ENCODE measurements around the gene SFN. TPM values are rescaled to one million over a fixed set of nuclear protein-coding genes. Genes with fewer than 3 reads are reported as not detected.

The SFN gene
- polyA plus RNA-seq, 1 experiment = 0.10 TPM

GRCh38 chr1:26888231-26888630 lies 25.3 kb downstream of the SFN start:
- H3K9me3 ChIP-seq (ENCODE audit: control insufficient read depth, insufficient read depth, low read length) = peaks cover 3% of the 10 kb centered on the region; the same call in 1 of the 2 replicates
- TF ChIP-seq CTCF (IDR thresholded peaks at IDR 0.05; ENCODE audit: low read depth, low read length) = no peak
- ChIA-PET POLR2A (interaction anchor here (1.1 kb wide), 1 partner anchor 12 kb away, joined by 7 read pairs; the partner anchor contains the start of gene GPATCH3), CTCF (interaction anchor here (0.6 to 2.5 kb wide), 3 partner anchors 140 to 286 kb away, joined by 3 to 13 read pairs (median 5); no protein-coding TSS in a partner anchor)
- H3K27ac ChIP-seq (ENCODE audit: low read depth, low read length) = no peak overlapping the region
- DNase-seq (ENCODE audit: low read depth, low spot score) = no peak
- H3K4me3 ChIP-seq (ENCODE audit: low read depth, low read length) = no peak overlapping the region
- H3K27me3 ChIP-seq (ENCODE audit: control insufficient read depth, insufficient read depth, low read length) = no peaks in the 10 kb centered on the region

- TF ChIP-seq CTCF (IDR thresholded peaks at IDR 0.05; ENCODE audit: low read depth, low read length) = no peak
- DNase-seq (ENCODE audit: low read depth, low spot score) = no peak
- Histone ChIP-seq H3K4me3 (ENCODE audit: low read depth, low read length) (peak within 1 kb of the TSS; percentile 98), H3K9me3 (ENCODE audit: control insufficient read depth, insufficient read depth, low read length) (peaks cover 3% of the 10 kb centered on the region; the same call in 1 of the 2 replicates), H3K27me3 (ENCODE audit: control insufficient read depth, insufficient read depth, low read length) (no peaks in the 10 kb centered on the region), H3K27ac (ENCODE audit: low read depth, low read length) (peak within 1 kb of the TSS; percentile 80)
- ChIA-PET CTCF (interaction anchor here (0.8 to 0.9 kb wide), 2 partner anchors 9 kb away, joined by 3 read pairs; no protein-coding TSS in a partner anchor), POLR2A (interaction anchor here (0.6 to 2.3 kb wide), 14 partner anchors 8 to 312 kb away, joined by 3 to 24 read pairs (median 4); partner anchors contain the start of gene GPATCH3)
Observed at GRCh38 chr1:26889551-26890466, 26.9 kb downstream of the SFN start, which contains the start of gene GPN2. GPN2 (minus strand) TSS chr1:26890283; CDS start chr1:26890096, 187 bp downstream.

DNA sequence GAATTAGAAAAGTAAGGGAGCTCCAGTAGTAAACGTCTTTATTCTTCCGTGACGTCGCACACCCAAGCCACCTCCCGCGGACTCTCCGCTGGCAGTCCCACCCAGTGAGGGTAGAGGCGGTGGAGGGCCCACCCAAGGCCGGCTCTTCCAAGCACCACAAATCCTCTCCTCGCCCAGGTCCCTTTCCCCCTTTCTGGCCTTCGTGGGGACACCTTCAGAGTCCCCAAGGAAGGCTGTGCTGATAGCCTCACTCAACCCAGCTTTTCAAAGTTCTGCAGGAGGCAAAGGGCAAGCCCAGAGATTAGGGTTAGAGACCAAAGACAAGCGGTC lies 27.5 kb downstream of the SFN start:
- TF ChIP-seq CTCF (IDR thresholded peaks at IDR 0.05; ENCODE audit: low read depth, low read length) = no peak
- DNase-seq (ENCODE audit: low read depth, low spot score) = no peak
- POLR2A ChIA-PET = interaction anchor here (0.6 to 2.3 kb wide), 12 partner anchors 9 to 311 kb away, joined by 3 to 24 read pairs (median 4); partner anchors contain the start of gene GPATCH3
- peak overlapping the region; percentile 80 for H3K27ac ChIP-seq (ENCODE audit: low read depth, low read length)
- no peaks in the 10 kb centered on the region for H3K27me3 ChIP-seq (ENCODE audit: control insufficient read depth, insufficient read depth, low read length)
- peak overlapping the region; percentile 98 for H3K4me3 ChIP-seq (ENCODE audit: low read depth, low read length)
- CTCF ChIA-PET = interaction anchor here (0.8 to 0.9 kb wide), 2 partner anchors 9 to 10 kb away, joined by 3 read pairs; no protein-coding TSS in a partner anchor
- peaks cover 3% of the 10 kb centered on the region; the same call in 1 of the 2 replicates for H3K9me3 ChIP-seq (ENCODE audit: control insufficient read depth, insufficient read depth, low read length)

DNA sequence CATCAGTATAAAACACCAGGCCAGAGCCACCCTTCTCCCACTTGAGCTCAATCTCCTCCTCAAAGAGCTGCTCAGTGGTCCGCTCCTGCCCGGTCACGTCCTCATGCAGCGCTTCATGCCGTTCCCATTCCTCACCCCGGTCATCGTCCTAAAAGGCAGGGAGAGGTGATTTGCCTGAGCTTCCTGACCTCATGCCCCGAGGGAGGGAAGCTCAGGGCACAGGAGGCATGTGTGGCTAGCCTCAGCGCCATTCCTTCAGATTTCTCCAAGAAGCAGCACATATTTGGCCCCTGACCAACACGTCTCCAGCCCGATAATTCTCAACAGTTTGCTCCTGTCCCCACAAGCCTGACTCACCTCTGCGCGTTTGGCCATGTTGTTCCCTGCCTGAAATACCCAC lies 31.3 kb downstream of the SFN start:
- no peak for TF ChIP-seq CTCF (IDR thresholded peaks at IDR 0.05; ENCODE audit: low read depth, low read length)
- no peak overlapping the region for H3K4me3 ChIP-seq (ENCODE audit: low read depth, low read length)
- ChIA-PET CTCF (interaction anchor here (1.0 kb wide), 1 partner anchor 8 kb away, joined by 3 read pairs; no protein-coding TSS in a partner anchor), POLR2A (no interaction called here)
- H3K27me3 ChIP-seq (ENCODE audit: control insufficient read depth, insufficient read depth, low read length) = no peaks in the 10 kb centered on the region
- no peak for DNase-seq (ENCODE audit: low read depth, low spot score)
- H3K9me3 ChIP-seq (ENCODE audit: control insufficient read depth, insufficient read depth, low read length) = peaks cover 3% of the 10 kb centered on the region; the same call in 1 of the 2 replicates
- H3K27ac ChIP-seq (ENCODE audit: low read depth, low read length) = no peak overlapping the region
